Vagina (tissue), 2 donors: ENCODE results near the gene CTNND2.

ENCODE experiments used
- CTCF ChIP-seq, 3 experiments: fragments of 450-650 bp in 2 of 3; fragments of 200-600 bp in 1 of 3; sonication (generic) in 1 of 3; IDR thresholded peaks; one replicate each; pipeline ENCODE4 v1.5.1; 2017 to 2019; ENCODE audit warnings: antibody characterized with exemption in 3 of 3, mild to moderate bottlenecking in 2 of 3, moderate library complexity in 2 of 3
- POLR2A ChIP-seq, 2 donors: fragments of 450-650 bp; IDR thresholded peaks; one replicate each; pipeline ENCODE4 v1.6.1; 2017; ENCODE audit warnings: antibody characterized with exemption in 2 of 2, mild to moderate bottlenecking in 2 of 2, moderate library complexity in 2 of 2
- POLR2AphosphoS5 ChIP-seq, 2 donors: sonication (generic); formaldehyde crosslinking; IDR thresholded peaks; one replicate each; pipeline ENCODE4 v1.9.0; 2017; ENCODE audit warnings: antibody characterized with exemption in 2 of 2, mild to moderate bottlenecking in 2 of 2, low read depth in 1 of 2; ENCODE audit not compliant: insufficient read depth in 1 of 2

GRCh38 chr5:11027660-11028059 lies 876.6 kb downstream of the CTNND2 start:
- TF ChIP-seq CTCF (IDR thresholded peaks at IDR 0.05) = no peak
- TF ChIP-seq POLR2A (IDR thresholded peaks at IDR 0.05) = no peak
- no peak for TF ChIP-seq POLR2AphosphoS5 (IDR thresholded peaks at IDR 0.05; ENCODE audit: insufficient read depth in 1 of 2, low read depth in 1 of 2)
